ENCODE measurements around the gene RAPGEF4.

The RAPGEF4 gene

DNA sequence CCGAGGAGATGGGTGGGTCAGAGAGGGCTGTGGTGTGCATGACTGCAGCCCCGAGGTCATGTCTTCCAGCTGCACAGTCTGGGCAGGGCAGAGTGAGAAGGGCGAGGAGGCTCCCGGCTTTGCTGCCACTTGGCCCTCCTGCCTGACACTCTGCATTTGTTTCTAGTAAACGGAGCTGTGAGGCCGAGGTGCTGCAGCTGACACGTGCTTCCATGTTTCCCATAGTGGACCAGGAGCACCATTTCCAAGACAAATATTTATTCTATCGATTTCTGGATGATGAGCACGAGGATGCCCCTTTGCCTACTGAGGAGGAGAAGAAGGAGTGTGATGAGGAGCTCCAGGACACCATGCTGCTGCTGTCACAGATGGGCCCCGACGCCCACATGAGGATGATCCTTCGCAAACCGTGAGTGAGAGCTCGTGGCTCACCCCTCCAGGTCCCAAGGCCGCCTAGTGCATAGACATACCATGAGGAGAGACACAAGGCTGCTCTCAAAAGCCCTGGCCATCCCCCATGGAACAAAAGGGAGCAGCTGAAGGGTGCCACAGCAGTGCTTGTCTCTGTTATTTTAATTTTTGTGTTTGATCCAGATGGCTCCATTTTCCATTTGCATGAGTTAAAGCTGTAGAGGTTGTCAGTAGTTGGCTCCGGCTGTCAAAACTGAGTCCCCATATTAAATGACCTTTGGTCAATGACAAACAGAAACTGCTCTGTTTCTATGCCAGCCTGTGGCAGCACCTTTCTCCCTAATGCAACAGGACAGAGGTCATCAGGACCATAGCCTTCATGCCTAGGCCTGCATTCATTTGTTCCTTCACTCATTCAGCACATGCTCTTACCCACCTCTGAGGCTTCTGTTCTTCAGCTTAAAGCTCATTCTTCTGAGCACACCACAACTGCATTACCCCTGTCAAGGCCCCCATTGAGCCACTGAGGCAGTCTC, 231.7 kb downstream of the RAPGEF4 start:
- no peak for DNase-seq (ENCODE audit: low read depth, low spot score)

DNA sequence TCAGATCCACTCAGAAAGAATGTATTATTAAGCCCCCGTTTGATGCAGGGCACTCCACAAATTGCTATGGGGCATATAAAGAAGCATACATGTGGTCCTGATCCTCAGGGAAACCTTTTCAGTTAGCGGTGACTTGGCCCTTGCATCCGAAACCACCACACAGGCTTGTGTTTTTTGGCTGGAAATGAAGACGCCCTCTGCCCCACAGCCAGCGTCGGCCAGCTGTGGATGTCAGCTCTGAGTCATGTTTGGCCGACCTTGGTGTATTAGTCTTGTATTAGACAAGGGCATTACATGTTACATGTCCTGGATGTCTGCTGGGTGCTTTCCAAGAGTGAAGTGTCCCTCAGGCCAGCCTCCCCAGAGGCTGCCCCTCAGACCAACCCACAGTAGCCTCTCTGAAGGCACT, 232.4 kb downstream of the RAPGEF4 start:
- DNase-seq (ENCODE audit: low read depth, low spot score) = peak; percentile 78

DNA sequence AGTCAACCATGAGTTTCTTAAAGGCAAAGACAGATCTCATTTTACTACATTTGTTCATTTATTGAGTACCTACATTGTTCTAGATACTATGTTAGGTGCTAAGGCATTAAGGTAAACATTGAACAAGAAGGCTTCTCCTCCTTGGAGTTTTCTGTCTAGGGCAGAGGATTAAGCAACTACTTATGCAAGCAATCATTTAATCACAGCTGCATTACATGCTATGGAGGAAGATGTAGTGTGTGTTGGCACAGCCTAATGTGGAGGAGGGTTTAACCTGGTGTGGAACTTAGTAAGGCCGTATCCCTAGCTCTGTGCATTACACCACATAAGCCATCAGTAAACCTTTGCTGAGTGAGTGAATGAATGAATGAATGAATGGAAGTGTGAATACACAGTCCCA, 233.5 kb downstream of the RAPGEF4 start:
- DNase-seq (ENCODE audit: low read depth, low spot score) = no peak

DNA sequence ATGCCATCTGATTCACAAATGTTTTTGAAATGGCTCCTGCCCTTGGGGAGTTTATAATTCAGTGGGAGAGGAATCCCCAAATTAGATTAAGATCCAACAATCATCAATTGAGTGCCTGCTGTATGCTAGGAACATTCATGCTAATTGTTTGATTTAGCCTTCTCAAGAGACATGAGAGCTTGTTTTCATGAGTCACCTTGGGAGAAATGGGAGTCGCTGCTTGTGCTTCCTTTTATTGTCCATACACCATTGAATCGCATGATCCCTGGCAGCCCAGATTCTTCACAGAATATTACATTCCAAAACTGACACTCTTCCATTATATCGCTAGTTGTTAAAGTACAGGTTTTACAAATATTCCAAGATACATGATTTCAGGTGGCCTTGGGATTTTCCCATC, 234.0 kb downstream of the RAPGEF4 start:
- DNase-seq (ENCODE audit: low read depth, low spot score) = no peak

DNA sequence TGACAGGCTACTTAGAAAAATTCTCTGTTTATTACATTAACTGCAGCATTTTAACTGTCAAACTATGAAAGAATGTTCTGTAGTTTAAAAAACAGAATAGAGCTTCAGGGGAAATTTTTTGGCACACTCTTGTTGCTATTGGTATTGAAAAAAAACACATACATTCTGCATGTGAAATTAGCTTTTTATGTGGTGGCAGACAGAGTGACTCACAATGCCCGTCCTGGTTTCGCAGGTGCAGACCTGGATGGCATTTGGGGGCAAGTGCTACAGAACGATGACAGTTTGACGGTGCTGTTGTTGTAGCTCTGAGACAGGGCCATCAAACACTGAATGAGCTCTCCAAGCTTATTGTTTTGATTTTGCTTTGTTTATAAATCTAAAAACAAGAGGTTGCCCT, 235.0 kb downstream of the RAPGEF4 start:
- peak; percentile 26 for DNase-seq (ENCODE audit: low read depth, low spot score)

DNA sequence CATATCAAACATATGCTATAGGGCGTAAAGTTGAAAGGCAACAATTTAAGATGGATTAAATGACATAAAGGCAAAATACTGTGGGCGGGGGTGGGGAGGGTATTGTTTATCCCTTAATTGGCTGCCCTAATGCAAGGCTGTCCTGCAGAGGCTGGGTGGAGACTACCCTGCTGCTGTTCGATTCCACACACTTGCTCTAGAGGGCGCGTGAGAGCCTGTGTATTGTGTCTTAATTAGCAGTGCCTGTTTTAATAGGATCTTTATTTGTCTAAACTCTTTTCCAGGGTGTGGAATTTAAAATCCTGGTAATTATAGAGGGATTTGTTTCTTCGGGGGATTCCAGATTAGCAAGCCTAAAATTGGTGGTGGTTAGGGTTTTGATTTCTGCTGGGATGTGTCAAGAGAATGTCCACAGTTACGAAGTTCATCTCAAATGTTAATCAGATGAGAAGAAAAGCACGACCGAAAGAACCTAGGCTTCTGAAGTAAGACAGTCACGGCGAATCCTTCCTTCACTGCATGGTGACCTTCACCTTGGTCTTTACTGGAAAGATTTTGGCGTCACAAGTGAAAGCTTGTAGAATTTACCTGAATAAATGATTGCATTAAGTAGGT, 236.5 kb downstream of the RAPGEF4 start:
- peak; percentile 29 for DNase-seq (ENCODE audit: low read depth, low spot score)

DNA sequence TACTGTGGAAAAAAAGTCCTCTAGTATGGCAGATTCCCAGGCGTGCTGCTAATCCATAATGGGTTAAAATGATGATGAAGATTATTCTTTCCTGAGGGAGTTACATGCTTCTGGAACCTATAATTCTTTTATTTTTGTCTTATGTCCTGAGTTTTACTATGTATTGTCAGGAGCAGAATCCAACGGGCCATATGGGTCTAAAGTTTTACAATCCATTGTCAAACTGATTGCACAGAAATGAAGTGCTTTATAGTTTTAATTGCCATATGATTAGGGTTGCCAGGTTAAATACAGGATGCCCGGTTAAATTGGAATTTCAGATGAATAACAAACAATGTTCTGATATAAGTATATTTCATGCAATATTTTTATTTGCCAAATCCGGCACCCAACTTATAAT, 239.1 kb downstream of the RAPGEF4 start:
- DNase-seq (ENCODE audit: low read depth, low spot score) = no peak

DNA sequence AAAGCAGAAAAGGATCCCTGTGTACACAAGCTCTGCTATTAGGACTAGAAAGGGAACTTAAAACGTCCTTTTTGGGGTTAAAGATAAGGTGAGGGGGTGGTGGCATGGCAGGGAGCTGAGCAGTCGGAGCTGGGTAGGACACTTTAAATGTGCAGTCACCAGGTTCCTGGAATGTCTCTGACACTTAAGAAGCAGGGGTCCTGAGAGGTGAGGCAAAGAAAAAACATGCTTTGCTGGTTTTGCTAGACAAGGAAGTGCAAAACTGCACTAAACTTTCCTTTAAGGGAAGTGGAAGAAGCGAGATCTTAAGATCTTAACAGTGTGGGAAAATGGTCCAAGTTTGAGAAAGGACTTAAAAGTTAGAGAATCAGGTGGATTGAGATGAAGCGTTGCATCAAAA, 240.5 kb downstream of the RAPGEF4 start:
- no peak for DNase-seq (ENCODE audit: low read depth, low spot score)

DNA sequence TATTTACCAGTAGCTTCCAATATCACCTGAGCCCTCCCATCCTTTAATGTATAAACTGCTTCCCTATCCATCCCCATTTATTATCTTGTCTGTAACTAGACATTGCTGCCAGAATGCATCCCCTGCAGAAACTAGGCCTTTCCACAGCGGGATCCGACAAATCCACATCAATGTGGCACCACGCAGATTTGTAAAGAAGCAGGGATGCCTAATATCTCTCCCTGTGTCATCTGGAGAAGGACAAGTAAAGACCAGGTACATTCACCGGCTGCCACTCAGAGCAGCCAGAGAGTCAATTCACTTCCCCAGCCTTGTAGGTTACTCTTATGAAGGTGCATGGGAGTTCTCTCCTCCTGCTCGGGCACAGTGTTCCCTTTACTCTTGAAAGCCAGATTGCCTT, 241.2 kb downstream of the RAPGEF4 start:
- DNase-seq (ENCODE audit: low read depth, low spot score) = no peak

DNA sequence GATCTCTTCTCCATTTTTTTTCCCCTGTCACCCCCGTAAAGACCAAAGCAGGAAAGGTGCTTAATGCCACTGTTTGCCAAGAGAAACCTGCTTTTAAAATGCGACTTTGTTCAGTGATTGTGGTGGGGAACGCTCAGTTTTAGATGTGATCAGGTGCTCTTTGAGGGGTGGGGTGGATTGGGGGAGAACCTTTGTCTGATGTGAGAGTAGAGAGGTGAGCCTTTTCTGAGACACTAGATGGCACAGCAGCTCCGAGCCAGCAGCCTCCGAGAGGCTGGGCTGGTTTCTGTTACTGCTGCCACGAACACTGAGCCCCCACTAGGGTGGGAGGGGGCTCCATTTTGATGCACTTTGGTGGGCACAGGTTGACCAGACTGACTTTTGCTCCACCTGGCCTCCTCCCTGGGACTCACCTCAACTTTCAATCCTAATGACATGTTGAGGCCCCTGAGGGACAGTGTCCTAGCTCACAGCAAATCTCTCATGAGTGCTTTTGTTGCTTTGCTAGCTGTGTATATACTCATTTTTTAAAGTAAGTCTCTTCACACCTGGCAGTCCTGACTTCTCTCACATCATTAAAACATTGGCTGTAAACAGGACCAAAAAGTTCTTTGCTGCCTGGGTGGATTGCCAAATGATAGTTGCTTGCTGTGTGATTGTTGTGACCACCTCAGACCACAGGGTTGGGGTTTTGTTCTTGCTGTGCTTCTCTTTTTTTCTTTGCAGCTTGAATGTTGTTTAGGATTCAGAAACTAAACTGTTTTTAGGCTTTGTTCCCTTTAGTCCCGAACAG, 241.8 kb downstream of the RAPGEF4 start:
- no peak for DNase-seq (ENCODE audit: low read depth, low spot score)

DNA sequence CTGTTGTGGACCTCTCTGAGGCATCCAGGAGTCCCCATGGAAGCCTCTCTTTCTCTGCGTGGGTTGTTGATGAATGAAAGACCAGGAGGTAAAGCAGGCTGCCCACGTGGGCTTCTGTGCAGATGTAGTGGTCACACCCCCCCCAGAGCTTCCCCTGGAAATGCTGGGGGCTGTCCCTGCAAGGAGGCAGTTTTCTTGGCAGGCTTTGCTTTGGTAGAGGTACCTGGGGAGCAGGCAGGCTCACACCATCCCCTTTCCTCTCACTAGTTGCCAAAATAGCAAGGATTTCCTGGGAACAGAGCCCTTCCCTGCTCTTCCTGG, 242.4 kb downstream of the RAPGEF4 start:
- DNase-seq (ENCODE audit: low read depth, low spot score) = no peak

DNA sequence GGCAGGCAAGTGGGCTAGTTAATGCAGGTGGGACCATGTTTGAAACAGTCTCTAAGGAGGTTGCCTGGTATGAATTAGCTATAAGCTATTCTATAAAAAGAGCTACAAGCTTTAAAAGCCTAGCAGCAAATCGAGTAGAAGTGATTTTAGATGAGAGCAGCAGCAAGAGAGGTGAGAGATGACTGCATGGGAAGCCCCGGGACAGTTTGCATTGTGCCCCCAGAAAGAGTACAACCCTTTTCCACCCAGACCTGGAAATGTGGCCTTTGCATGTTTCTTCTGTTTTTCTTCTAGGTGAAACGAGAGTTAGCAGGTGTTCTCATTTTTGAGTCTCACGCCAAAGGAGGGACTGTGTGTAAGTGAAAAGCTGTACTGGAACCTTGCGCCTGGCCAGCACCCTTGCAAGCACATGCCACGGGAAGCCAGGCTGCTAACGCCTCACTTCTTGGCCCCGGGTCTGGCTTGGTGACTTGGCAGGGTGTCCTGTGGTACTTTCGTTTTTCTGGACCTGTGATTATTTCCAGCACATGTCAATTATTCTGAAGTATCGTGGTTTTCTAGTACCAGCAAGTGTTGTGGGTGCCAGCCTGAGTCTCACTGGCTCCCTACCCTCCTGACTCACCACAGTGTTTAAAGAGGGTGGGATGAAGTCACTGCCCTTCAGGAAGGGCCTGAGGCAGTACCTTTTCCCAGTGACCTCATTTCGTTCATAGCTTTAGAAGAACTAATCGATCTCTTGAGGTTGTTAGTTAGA, 249.7 kb downstream of the RAPGEF4 start:
- peak; percentile 77 for DNase-seq (ENCODE audit: low read depth, low spot score)

DNA sequence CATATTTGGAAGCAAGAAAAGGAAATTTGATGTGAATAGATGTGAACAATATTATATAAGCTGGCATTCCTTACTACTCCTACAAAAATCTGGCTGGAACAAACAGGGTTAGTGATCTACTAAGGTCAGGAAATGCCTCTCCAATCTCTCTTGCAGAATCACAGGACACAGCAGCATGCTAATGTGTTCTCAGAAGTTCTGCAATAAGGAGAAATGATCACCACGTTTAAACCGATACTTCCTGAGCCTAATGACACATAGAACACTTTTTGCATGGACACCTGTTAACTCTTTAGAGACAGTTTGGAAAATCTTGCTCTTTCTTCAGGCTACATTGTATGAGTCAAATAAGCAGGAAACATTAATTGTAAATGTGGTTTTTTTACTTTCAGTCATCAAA, 250.4 kb downstream of the RAPGEF4 start:
- DNase-seq (ENCODE audit: low read depth, low spot score) = no peak

DNA sequence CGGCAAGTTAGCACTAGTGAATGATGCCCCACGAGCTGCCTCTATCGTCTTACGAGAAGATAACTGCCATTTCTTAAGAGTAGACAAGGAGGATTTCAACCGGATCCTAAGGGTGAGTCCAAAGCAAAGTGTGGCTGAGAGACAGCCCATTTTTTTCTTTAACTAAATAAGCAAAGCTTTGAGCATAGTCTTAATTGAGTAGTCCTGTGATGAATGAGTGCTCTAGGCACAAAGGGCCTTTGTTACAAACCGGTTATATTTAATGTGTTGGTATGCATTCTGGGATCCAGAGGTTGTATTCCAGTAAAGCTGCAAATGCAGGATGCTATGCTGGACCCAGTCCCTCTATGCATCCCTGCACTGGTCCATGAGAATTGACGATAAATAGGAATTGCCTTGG, 253.1 kb downstream of the RAPGEF4 start:
- no peak for DNase-seq (ENCODE audit: low read depth, low spot score)

DNA sequence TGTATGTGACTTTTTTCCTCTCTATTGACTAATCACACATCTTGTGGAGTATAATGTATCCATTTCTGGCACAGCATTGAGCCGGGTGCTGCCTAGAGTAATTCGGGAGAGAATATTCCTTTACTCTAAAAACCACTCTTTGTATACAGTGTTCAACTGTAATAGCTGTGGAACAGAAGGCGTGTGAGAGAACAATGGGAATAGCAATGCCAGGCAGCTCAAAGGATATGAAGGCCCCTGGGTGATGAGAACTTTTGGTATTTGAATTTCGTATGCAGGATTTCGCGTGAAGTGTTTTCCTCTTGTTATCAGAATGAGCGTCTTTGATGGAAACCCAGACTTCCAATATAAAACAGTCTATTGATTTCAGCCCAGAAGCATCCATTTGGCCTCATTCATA, 255.4 kb downstream of the RAPGEF4 start:
- no peak for DNase-seq (ENCODE audit: low read depth, low spot score)

DNA sequence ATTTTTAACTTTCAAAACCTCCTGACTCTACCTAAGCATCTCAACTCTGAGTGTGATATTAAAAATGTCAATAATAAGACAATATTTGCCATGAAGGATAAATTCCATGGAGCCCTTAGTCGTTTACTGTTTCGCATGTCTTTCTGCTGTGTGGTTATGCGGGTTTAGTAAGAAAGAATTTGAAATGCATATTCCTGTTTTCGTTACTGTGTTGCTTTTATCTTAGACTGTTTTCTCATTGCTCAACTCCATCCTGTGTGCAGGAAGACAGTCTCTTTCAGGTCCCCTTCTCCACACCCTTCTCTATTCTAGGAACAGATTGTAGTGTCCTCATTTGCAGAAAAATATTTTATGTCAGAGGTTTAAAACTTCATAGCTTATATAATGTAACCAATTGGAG, 257.5 kb downstream of the RAPGEF4 start:
- DNase-seq (ENCODE audit: low read depth, low spot score) = no peak

DNA sequence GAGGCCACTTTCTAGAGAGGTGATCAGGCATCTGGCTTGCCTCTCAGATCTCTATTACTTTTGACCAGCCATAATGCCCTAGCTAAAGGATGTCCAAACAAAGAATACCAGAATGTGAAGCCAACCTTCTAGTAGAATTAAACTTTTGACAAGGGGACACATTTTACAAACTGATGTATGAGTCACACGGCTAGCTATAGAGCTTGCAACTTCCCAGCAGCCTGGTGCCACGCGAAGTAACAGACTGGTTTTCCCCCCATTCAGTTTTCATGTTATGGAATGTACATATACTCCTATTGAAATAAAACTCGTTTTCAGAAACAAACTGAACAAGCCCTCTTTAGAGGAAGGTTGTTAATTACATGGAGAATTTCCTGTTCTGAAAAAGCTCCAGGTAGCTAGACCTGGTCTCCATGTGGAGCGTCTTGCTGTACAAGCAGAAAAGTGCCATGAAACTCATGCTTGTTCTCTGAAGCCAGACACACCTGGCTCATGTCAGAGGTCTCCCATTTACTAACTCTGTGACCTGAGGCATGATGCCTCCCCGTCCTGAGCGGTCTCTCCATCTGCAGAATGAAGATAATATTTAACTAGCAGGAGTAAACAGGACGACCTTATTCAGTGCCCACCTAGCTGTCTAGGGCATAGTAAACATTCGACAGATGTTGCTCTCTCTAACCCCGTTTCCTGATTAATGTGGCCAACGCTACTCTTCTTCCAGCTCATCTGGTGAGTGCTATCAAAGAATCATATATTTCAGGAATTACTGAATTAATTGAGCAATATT, 258.5 kb downstream of the RAPGEF4 start:
- no peak for DNase-seq (ENCODE audit: low read depth, low spot score)

DNA sequence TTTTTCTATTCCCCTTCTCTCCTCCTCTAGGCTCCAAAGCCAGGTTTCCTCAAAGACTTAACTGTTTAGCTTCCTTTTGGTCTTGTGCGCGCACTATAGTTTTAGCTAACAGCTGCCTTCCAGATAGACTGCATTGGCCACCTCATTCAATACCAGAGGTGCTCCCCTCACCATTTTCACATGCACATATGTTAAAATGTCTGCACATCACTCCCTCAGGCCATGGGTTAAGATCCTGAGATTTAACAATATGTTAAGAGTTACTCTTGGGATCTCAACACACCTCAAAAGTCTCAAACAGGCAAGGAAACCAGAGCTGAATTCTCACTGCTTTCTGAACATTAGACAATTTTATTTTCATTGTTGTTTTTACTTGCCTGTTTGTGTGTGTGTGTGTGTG, 259.2 kb downstream of the RAPGEF4 start:
- DNase-seq (ENCODE audit: low read depth, low spot score) = no peak

DNA sequence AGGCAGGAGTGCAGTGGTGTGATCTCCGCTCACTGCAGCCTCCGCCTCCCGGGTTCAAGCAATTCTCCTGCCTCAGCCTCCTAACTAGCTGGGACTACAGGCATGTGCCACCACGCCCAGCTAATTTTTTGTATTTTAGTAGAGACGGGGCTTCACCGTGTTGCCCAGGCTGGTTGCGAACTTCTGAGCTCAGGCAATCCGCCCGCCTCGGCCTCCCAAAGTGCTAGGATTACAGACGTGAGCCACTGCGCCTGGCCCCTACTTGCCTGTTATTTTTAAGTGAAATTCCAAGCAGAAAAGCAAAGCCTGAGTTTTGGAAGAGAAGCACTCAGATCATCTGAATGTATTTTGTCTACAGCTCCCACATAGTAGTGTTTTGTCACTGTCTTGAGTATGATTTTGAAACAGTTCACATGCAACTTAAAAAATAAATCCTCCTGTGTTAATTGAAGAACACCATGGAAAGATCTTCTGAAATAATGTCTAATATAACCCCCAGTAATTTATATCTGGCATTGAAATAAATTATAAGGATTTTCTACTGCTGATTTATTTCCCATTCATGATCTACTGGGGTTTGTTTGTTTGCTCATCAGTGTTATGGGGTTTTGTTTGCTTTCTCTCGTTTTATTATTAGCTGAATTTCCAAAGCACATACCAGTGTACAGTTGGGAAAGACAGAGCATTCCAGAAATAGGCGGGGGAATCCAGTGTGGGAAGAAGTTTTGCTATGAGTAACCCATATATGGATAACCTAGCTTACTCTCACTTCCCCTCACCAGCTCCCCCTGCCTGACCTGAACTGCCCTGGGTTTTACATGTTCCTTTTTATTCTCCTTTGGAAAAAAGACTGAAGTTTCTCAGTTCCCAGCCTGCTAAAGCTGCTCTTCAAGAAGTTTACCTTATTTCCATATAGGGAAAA, 259.9 kb downstream of the RAPGEF4 start:
- DNase-seq (ENCODE audit: low read depth, low spot score) = peak; percentile 90

DNA sequence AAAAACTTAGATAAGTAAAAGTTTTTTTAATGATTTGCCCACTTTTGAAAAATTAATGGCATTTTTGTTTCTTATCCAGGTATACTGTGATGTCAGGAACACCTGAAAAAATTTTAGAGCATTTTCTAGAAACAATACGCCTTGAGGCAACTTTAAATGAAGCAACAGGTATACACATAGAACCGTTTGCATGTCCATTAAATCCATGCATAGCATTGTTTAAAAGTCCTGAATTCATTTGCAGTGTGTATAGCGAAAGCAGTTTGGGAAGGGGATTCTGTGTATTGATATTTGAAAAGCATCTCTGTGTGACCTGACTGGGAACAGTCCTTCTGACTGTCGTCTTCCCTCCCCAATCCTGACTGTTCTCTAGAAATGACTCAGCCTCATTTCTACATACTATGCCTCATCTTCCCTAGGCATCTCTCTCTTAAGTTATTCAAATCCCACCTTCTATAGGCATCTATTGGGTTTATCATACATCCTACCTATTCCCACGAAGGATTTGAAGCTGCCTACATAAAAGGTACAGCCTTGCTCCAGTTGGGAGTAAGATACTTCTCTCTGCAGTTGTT, 260.8 kb downstream of the RAPGEF4 start:
- DNase-seq (ENCODE audit: low read depth, low spot score) = no peak
